ENCODE results near the gene TNPO1.
"Not testable (repeated sequence)": the region's sequence is repeated elsewhere in the genome, so short reads cannot be mapped to it uniquely, and the experiment has no call there.

- not testable (repeated sequence) for TF ChIP-seq CTCF, POLR2A (IDR thresholded peaks at IDR 0.05)
Observed at GRCh38 chr5:72934953-72935725, 118.7 kb downstream of the TNPO1 start.

Measured in adrenal gland (tissue), 5 donors.